ENCODE data around the gene CIRBP.
"Not testable (repeated sequence)": the region's sequence is repeated elsewhere in the genome, so short reads cannot be mapped to it uniquely, and the experiment has no call there.

CIRBP gene

DNA sequence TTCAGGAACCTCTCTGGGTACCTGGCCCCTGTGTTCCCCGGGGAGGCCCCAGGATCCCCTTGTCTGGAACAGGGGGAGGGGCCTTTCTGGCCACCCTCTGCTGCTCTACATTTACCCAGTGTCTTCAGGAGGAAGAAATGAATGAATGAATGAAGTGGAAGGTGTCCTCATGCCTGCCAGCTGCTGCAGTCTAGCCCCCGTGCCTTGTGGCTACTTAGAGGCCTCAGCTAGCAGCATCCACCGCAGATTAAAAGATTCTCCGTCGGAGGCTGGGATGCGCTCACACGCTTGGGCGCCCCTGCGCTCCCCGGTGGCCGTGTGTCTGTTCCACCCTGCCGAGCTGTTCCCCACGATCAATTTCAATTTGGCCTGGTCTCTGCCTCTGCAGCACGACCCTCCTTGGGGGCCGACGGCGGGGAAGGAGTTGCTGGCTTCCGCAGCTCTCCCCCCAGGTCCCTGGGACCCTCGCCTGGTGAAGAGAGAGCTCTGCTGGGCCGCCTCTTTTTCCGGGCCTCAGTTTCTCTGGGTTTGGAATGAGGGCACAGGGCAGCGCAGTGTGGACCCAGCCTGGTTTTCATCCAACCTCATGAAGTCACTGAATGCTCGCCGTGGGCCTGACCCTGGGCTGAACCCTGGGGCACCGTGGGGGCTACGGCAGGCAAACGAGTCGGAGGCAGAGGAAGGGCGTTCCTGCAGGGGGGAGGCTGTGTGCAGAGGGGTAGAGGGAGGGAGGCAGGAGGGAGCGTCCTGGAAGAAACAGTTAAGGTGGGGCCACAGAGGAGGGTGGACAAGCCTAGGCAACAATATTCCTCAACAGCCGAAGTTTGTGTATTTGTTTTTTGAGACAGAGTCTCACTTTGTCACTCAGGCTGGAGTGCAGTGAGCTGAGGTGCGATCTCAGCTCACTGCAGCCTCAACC lies 44.8 kb downstream of the CIRBP start:
- no peak for DNase-seq

DNA sequence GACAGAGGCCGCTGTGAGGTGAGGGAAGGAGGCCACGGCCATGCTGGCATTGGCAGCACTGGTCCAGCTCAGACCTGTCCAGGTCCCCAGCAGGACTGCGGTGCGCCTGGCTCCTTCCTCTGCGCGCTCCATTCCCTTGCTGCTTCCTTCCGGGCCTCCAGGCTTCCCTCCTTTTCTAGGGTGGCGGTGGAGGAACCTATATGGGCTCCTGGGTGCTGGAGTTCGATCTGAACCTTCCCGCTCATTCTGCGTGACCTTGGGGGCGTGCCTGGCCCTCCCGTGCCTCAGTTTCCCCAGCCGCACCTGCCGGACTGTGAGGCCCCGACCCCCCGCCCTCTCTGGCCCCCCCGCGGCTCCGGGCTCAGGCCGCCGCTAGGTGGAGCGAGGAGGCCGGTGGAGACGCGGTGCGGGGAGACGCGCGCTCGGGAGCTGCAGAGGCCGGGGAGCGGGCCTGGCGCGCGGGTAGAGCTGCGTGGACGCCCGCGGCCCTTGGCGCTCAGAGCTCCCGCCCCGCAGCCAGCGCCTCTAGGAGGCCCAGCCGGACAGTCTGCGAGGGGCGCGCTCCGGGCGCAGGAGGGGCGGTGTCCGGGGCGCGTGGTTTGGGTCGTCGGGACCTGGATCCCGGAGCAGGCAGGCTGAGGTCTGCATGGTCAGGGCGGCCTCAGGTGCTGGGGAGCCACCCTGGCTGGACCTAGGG lies 46.5 kb downstream of the CIRBP start:
- DNase-seq: no peak

DNA sequence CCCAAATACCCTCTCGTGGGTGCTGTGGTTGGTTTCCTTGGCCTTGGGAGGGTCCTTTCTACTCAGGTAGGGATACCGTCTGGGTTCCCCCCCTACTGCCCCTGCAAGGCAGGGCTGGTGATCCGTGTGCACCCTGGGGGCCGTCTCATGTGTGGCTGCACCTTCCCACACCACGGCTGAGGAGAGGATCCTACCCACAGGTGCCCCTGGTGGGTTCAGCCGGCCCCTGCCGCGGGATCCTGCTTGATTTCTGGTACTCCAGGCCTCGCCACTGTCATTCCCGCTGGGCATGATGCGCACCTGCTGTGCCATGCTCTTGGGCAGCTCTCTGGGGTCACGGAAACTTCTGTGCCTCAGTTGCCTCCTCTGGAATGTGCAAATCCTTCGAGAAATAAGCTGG lies 47.3 kb downstream of the CIRBP start:
- DNase-seq: no peak

DNA sequence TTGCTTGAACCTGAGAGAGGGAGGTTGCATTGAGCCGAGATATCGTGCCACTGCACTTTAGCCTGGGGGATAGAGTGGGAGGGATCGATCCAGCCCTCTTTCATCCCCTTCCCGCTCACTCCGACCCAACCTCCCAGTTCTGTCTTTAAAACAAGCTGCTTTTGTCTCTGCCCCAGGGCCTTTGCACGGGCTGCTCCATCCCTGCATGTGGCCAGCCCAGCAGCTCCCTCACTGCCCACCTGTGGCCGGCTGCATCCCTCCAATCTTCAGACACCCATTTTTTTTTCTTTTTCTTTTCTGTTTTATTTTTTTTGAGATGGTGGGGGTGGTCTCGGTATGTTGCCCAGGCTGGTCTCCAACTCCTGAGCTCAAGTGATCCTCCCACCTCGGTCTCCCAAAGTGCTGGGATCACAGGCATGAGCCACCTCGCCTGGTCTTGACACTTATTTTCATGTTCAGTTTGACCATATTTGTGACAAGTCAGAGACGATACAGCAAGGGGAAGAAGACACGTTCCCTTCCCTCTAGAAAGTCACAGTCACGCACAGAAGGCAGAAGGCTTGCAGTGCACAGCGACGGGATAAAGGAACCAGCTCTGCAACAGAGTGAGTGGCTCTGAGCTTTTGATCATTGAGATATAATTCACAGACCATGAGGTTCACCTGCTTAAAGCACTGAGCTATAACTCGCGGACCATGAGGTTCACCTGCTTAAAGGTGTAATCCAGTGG lies 48.3 kb downstream of the CIRBP start:
- DNase-seq: no peak

DNA sequence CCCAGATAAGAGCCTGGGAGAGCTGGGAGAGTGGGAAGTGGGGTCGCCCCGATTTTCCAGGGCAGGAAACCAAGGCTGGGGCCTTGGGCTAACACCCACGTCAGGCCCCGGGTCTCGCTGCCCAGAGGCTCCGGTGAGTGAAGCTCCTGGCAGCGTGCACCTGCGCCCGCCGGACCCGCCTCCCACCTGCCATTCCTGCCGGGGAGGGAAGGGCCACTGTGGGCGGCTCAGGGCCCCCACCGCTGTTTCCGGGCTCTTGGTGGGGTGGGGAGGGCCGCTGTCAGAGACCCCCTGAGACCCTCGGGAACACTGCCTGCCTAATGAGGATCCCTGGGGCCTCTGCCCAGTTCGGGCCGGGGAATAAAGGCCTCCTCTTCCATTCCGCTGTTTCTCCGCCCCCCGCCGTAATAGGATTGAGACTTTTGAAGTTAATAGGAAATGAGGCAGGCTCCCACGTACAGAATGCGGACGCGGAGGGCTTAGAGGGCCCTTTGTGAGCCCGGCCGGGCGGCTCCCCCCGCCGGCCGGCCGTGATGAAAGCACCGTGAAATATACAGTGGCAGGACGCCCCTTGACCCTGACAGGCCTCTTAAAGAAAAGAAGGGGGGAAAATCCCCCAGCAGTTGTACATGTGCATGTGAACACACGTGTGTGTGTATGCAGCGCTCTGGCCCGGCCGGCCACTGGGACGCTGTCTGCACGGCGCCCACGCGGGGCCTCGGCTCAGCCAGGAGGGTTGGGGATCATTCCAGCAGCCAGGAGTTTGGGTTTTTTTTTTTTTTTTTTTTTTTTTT lies 49.7 kb downstream of the CIRBP start:
- no peak for DNase-seq

DNA sequence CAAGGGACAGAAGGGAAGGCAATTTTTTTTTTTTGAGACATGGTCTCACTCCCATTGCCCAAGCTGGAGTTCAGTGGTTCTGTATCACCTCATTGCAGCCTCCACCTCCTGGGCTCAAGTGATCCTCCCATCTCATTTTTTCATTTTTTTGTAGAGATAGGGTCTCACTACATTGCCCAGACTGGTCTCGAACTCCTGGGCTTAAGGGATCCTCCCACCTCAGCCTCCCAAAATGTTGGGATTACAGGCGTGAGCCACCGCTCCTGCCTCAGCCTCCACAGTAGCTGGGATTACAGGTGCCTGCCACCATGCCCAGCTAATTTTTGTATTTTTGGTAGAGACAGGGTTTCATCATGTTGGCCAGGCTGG lies 51.1 kb downstream of the CIRBP start:
- DNase-seq: not testable (repeated sequence)

DNA sequence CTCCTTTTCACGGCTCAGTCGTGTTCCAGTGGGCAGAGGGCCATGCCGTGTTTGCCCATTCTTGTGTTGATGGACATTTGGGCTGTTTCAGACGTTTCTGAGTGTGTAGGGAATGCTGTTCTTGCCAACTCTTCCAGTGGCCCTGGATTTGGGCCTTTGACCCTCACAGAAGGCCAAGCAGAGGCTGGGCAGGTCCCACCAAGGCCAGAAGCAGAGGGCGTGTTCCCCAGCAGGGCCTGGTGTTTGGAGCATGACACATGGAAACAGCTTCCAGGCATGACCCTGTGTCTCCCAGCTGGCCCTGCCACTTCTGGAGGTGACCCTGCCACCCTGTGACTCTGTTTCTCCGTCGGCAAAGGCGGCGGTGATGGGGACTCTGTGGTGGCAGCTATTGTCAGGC lies 52.4 kb downstream of the CIRBP start:
- DNase-seq: no peak

DNA sequence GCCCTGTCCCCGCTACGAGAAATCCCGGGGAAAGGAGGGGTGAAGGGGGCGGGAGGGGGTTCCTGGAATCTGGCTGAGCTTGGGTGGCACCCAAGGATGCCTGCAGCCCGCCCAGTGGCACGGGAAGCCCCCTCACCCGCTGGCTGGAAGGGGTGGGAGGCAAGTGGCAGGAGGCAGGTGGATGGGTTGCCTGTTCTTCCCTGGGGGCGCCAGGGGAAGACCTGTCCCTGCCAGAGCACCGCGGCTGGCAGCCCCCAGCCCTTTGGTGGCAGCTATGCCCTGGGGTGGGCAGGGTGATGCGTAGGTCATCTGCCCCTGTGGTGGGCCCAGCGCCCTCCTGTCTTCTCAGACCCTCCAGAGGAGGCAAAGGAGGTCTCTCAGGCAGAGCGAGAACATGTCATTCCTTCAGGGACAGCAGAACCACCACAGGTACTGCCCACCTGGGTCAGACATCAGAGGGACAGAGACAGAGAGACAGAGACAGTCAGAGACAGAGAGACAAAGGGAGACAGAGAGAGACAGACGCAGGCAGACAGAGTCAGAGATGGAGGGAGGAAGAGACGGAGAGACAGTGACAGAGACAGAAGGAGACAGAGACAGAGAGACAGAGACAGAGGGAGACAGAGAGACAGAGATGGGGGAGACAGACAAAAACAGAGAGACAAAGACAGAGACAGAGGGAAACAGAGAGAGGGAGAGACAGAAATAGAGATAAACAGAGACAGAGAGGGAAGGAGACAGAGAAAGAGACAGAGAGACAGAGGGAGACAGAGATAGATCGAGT lies 53.3 kb downstream of the CIRBP start:
- DNase-seq: no peak

DNA sequence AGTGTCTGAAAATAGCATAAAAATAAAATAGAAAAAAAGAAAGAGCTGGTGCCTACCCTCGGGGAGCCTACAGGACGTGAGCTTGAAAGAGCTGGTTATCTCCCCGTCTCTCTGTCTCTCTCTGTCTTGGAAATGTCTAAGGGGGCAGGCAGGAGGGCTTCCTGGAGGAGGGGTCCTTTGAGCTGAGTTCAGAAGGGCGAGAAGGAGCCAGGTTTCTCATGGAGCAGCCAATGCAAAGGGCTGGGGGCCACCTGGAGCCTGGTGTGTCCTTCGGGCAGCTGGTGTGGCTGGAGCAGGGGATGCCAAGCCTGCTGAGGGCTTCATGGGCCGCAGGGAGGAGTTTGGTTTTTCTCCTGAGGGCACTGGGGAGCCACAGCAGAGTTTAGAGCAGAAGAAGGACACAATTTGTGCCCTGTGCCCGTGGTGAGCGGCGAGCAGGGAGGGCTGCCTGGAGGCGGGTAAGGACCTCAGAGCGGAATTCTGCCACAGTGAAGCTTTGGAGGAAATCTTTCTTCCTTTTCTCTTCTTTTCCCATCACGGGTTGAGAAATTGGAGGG lies 55.2 kb downstream of the CIRBP start:
- no peak for DNase-seq

Data from DMS79 (cell line).